ENCODE data around the gene DYNC1I1.

DYNC1I1 gene

DNA sequence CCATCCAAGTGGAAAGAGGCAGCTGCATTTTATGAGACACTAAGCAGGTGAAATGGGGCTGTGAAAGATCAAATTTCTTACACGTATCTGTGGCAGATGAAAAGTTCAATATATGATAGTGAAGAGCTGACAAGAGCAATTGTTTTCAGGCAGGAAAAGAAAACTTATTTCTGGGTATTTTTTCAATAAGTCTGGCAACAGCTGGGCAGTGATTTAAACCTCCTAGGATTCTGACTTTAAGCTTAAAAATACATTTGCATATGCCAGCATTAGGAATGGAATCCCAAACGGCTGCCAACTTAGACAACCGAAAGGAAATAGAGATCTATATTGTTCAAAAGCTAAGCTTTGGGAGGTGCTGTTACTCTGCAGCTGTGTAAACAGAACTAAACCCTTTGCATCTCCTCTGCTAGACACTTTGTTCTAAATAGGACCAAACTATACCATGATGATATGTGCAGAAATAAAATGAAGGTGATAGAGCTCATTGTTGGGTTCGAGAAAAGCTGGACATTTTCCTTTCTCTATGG lies 26.1 kb downstream of the DYNC1I1 start:
- Histone ChIP-seq H3K4me1 (ENCODE audit: control insufficient read depth, insufficient read depth, low read length) (no peaks in the 10 kb centered on the region), H3K4me3 (ENCODE audit: low read length) (no peak overlapping the region), H3K36me3 (ENCODE audit: control insufficient read depth, insufficient read depth, low read length) (no peaks in the 10 kb centered on the region), H3K9me3 (ENCODE audit: control insufficient read depth, low read length) (no peaks in the 10 kb centered on the region), H3K27me3 (ENCODE audit: control insufficient read depth, insufficient read depth, low read length) (no peaks in the 10 kb centered on the region), H3K9ac (ENCODE audit: low read length) (no peak overlapping the region)

DNA sequence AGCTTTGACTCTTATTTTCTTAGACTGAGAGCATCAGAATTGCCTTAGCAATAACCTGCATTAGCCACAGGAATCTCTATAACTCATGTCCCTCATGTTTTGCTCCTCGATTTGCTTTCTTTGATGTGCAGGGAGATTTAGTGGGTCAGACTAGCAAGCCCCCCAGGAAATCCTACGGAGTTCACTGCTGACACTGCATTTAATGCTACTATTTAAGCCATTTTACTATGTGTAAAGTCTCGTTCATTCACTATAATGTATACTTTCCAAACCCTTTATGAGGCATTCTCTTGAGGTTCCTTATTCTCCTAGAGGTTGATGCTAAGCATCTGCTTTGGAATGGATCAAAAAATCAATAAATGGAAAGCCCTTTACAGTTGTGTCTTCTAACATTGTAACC lies 28.4 kb downstream of the DYNC1I1 start:
- Histone ChIP-seq H3K9me3 (ENCODE audit: control insufficient read depth, low read length) (no peaks in the 10 kb centered on the region), H3K36me3 (ENCODE audit: control insufficient read depth, insufficient read depth, low read length) (no peaks in the 10 kb centered on the region), H3K9ac (ENCODE audit: low read length) (no peak overlapping the region)

DNA sequence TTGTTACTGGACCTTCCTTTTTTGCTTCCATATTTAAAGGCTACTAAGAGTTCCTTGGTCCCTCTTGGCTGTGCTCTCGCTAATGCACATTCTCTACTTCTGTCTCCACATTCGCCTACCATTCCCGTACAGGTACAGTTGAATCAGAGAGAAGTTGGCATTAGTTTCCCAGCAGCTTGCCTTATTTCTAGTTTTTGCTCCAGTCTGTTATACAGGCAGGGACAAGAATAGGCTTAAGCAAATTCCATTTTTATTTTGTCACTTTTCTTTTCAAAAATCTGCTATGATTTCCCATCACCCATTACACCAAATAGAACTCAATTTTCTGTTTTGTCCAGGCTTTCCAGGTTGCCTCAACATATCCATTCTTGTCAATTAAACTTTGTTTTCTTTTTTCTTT lies 29.9 kb downstream of the DYNC1I1 start:
- no peaks in the 10 kb centered on the region for H3K36me3 ChIP-seq (ENCODE audit: control insufficient read depth, insufficient read depth, low read length)
- no peaks in the 10 kb centered on the region for H3K9me3 ChIP-seq (ENCODE audit: control insufficient read depth, low read length)
- H3K4me3 ChIP-seq (ENCODE audit: low read length): no peak overlapping the region
- H3K27me3 ChIP-seq (ENCODE audit: control insufficient read depth, insufficient read depth, low read length): no peaks in the 10 kb centered on the region
- no peak overlapping the region for H3K9ac ChIP-seq (ENCODE audit: low read length)
- no peaks in the 10 kb centered on the region for H3K4me1 ChIP-seq (ENCODE audit: control insufficient read depth, insufficient read depth, low read length)

More for the DNA sequence above, 28.4 kb downstream of the DYNC1I1 start:
- Histone ChIP-seq H3K27me3 (ENCODE audit: control insufficient read depth, insufficient read depth, low read length) (no peaks in the 10 kb centered on the region), H3K4me3 (ENCODE audit: low read length) (no peak overlapping the region), H3K4me1 (ENCODE audit: control insufficient read depth, insufficient read depth, low read length) (no peaks in the 10 kb centered on the region)

DNA sequence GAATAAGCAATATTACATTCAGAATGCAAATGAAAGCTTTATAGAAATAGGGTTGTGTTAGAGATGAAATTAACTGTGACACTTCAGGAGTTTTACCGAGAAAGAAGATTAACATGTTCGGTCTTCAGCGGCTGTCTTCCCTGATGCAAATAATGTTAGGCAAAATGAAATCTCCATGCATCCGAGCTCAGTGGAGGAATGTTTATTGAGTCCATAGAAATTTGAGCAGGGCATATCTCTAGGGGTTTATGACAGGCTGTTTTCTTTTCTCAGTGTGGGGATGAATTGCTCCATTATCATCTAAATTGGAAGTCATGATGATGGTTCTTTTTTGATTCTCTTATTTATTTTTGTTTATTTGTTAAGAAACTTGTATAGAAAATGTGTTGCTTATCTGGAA lies 31.7 kb downstream of the DYNC1I1 start:
- no peak overlapping the region for H3K9ac ChIP-seq (ENCODE audit: low read length)
- H3K36me3 ChIP-seq (ENCODE audit: control insufficient read depth, insufficient read depth, low read length): no peaks in the 10 kb centered on the region
- no peaks in the 10 kb centered on the region for H3K27me3 ChIP-seq (ENCODE audit: control insufficient read depth, insufficient read depth, low read length)
- H3K4me3 ChIP-seq (ENCODE audit: low read length): no peak overlapping the region
- H3K4me1 ChIP-seq (ENCODE audit: control insufficient read depth, insufficient read depth, low read length): no peaks in the 10 kb centered on the region
- H3K9me3 ChIP-seq (ENCODE audit: control insufficient read depth, low read length): no peaks in the 10 kb centered on the region

DNA sequence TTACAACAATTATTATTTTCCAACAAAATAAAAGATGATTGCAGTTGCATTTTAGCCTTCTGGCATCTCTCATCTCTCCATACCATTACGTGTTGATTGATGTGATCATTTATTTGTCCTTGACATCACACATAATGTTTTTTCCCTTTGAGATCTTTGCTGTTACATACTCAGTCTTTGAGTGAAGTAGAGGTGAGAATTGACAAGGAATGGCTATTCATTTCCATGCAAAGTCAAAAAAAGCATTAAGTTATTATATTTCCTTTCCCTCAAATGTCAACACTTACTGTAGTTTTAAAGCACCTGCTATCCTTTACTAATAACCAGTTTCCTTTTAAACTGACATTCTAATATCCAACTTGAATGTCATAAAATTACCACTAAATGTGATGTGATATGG lies 33.6 kb downstream of the DYNC1I1 start:
- Histone ChIP-seq H3K4me3 (ENCODE audit: low read length) (no peak overlapping the region), H3K9ac (ENCODE audit: low read length) (no peak overlapping the region), H3K27me3 (ENCODE audit: control insufficient read depth, insufficient read depth, low read length) (no peaks in the 10 kb centered on the region), H3K4me1 (ENCODE audit: control insufficient read depth, insufficient read depth, low read length) (no peaks in the 10 kb centered on the region), H3K36me3 (ENCODE audit: control insufficient read depth, insufficient read depth, low read length) (no peaks in the 10 kb centered on the region), H3K9me3 (ENCODE audit: control insufficient read depth, low read length) (no peaks in the 10 kb centered on the region)

DNA sequence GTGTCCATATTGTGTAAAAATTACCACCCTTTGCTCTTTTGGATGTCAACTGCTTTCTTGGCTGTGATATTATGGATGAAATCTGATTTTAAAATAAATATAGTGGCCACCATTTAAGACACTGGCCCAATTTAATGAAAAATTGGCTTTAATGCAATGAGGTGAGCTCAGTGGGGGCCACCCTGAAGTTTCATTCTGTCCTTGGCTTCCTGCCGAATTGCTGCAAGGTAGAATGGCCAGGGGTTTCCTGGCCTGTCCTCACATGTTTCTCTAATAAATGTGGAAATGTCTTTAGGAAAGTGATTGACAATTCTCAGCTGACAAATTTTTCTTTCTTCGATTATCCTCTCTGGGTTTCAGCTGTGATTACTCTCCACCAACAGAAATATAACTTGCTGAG lies 36.0 kb downstream of the DYNC1I1 start:
- no peak overlapping the region for H3K9ac ChIP-seq (ENCODE audit: low read length)
- H3K4me1 ChIP-seq (ENCODE audit: control insufficient read depth, insufficient read depth, low read length): no peaks in the 10 kb centered on the region
- H3K27me3 ChIP-seq (ENCODE audit: control insufficient read depth, insufficient read depth, low read length): no peaks in the 10 kb centered on the region
- no peaks in the 10 kb centered on the region for H3K36me3 ChIP-seq (ENCODE audit: control insufficient read depth, insufficient read depth, low read length)
- H3K9me3 ChIP-seq (ENCODE audit: control insufficient read depth, low read length): no peaks in the 10 kb centered on the region
- H3K4me3 ChIP-seq (ENCODE audit: low read length): no peak overlapping the region

DNA sequence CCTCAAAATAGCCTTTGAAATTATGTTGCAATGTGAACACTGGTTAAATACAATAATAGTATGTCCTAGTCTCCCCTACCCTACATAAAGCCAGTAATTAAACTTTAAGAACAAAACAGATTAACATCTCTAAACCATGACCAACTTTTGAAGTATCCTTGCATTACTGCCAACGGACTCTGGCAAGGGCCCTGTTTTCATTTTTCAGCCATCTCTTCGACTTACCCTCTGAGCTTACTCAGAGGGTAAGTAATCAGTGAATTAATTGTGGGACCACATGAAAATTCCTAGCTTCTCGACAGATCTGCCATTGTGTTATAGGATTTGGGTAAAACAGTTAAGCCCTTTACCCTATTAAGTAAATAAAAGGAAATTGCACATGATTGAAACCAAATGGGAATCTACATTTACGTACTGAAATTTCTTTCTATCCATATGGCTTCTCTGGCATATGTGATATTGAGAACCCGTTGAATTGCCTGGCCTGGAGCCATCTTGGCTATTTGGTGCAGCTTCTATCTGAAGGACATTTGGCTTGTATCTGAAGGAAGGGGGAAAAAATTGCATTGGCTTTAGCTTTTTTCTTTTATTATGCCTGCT lies 39.6 kb downstream of the DYNC1I1 start:
- H3K9me3 ChIP-seq (ENCODE audit: control insufficient read depth, low read length): no peaks in the 10 kb centered on the region
- H3K4me1 ChIP-seq (ENCODE audit: control insufficient read depth, insufficient read depth, low read length): no peaks in the 10 kb centered on the region
- no peaks in the 10 kb centered on the region for H3K36me3 ChIP-seq (ENCODE audit: control insufficient read depth, insufficient read depth, low read length)
- no peaks in the 10 kb centered on the region for H3K27me3 ChIP-seq (ENCODE audit: control insufficient read depth, insufficient read depth, low read length)
- H3K4me3 ChIP-seq (ENCODE audit: low read length): no peak overlapping the region
- no peak overlapping the region for H3K9ac ChIP-seq (ENCODE audit: low read length)

DNA sequence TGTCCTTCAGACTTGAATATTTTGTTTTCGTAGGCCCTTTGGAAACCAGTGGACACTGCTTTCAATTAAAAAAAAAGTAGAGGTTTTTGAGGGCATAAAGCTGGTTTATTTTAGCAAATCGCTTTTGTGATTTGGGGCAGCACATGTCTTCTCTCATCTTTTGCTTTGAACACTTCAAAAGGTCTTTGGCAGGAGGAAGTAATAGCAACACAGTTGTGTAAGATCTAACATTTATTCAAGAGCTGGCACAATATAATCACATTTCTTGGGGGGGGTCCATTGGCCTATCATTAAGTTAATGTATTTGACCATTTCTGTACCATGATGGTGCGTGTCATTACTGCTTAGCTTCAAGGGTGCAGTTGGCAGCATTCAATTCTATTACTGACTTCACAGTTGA lies 42.4 kb downstream of the DYNC1I1 start:
- H3K36me3 ChIP-seq (ENCODE audit: control insufficient read depth, insufficient read depth, low read length): no peaks in the 10 kb centered on the region
- H3K9ac ChIP-seq (ENCODE audit: low read length): no peak overlapping the region
- no peaks in the 10 kb centered on the region for H3K27me3 ChIP-seq (ENCODE audit: control insufficient read depth, insufficient read depth, low read length)
- no peak overlapping the region for H3K4me3 ChIP-seq (ENCODE audit: low read length)
- H3K9me3 ChIP-seq (ENCODE audit: control insufficient read depth, low read length): no peaks in the 10 kb centered on the region
- no peaks in the 10 kb centered on the region for H3K4me1 ChIP-seq (ENCODE audit: control insufficient read depth, insufficient read depth, low read length)

DNA sequence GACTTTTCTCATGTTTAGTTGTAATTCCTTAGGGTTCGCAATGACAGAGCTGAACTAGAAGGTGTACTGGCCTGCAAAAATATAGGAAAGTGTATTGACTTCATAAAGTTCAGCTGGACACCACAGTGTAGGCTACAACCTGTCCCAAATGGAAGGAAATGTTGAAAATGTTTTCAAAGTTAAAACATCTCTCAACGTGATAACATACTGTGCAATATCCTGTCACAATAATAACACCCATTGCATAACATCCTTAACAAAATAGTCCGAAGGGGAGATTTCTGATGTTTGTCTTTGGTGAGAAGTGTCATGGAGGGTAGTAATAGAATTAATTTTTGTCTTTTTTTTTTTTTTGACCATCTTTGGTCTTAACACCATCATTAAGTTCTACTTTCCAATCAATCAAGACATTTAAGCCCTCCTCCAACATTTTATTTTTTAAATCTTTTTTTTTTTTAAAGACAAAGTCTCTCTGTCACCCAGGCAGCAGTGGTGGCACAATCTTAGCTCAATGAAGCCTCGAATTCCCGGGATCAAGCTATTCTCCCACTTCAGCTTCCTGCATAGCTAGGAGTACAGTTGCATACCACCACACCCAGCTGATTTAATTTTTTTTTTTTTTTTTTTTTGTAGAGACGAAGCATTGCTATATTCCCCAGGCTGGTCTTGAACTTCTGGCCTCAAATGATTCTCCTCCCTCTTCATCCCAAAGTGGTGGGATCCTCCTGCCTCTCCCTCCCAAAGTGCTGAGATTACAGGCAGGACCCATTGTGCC lies 45.7 kb downstream of the DYNC1I1 start:
- H3K36me3 ChIP-seq (ENCODE audit: control insufficient read depth, insufficient read depth, low read length): no peaks in the 10 kb centered on the region
- no peaks in the 10 kb centered on the region for H3K27me3 ChIP-seq (ENCODE audit: control insufficient read depth, insufficient read depth, low read length)
- no peaks in the 10 kb centered on the region for H3K9me3 ChIP-seq (ENCODE audit: control insufficient read depth, low read length)
- no peak overlapping the region for H3K4me3 ChIP-seq (ENCODE audit: low read length)
- no peaks in the 10 kb centered on the region for H3K4me1 ChIP-seq (ENCODE audit: control insufficient read depth, insufficient read depth, low read length)
- H3K9ac ChIP-seq (ENCODE audit: low read length): no peak overlapping the region

DNA sequence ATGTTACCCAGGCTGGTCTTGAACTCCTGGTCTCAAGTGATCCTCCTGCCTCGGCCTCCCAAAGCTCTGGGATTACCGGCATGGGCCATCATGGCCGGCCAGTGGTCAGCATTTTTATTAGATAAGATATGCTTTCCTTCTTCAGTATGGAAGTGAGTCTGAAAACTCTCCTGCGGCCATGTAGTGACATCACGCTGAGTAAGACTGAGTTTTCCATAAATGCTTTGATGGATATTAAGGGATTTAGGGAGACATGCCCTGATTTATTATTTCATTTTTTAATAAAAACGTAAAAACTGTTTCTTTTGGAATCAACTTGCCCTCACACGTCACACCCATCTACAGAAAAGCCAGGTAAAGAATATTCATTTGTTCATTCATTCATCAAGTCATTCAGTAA lies 48.4 kb downstream of the DYNC1I1 start:
- no peak overlapping the region for H3K9ac ChIP-seq (ENCODE audit: low read length)
- H3K4me1 ChIP-seq (ENCODE audit: control insufficient read depth, insufficient read depth, low read length): no peaks in the 10 kb centered on the region
- H3K27me3 ChIP-seq (ENCODE audit: control insufficient read depth, insufficient read depth, low read length): no peaks in the 10 kb centered on the region
- H3K36me3 ChIP-seq (ENCODE audit: control insufficient read depth, insufficient read depth, low read length): no peaks in the 10 kb centered on the region
- H3K9me3 ChIP-seq (ENCODE audit: control insufficient read depth, low read length): no peaks in the 10 kb centered on the region
- no peak overlapping the region for H3K4me3 ChIP-seq (ENCODE audit: low read length)

DNA sequence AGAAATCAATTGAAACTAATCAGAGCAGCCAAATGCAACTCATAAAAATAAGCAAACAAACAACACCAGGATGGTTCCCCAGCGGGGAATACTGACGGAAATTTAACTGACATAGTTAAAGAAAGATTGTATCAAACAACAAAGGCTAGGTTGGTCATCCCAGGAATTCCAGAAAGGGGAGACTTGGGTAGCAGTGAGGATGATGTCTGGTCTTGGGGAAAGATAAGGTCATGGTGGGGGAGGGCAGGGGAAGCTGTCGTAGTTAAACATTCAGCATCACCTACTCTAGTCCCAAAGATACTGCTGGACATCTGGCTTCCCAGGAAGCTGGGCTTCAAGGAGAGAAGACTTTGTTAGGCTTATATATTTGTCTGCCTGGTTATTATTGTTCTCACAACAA lies 50.4 kb downstream of the DYNC1I1 start:
- Histone ChIP-seq H3K9me3 (ENCODE audit: control insufficient read depth, low read length) (no peaks in the 10 kb centered on the region), H3K4me3 (ENCODE audit: low read length) (no peak overlapping the region), H3K36me3 (ENCODE audit: control insufficient read depth, insufficient read depth, low read length) (no peaks in the 10 kb centered on the region), H3K4me1 (ENCODE audit: control insufficient read depth, insufficient read depth, low read length) (no peaks in the 10 kb centered on the region), H3K27me3 (ENCODE audit: control insufficient read depth, insufficient read depth, low read length) (no peaks in the 10 kb centered on the region), H3K9ac (ENCODE audit: low read length) (no peak overlapping the region)

DNA sequence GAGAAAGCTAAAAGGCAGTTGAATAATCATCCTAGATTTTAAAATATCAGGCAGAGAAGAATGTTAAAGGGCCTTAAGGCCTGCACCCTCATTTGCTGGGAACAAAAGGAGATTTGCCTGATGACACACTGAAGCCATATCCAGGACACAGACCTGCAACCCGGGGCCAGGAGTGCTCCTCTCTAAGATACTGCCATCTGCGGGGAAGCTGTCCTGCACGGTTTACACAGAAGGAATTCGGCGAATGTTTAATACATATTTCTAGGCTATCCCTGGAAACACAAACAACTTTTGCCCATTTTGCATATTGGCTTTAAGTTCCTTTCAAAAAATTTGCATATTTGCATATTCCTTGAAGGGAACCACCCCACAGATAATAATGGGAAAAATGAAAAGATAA lies 52.3 kb downstream of the DYNC1I1 start:
- no peaks in the 10 kb centered on the region for H3K9me3 ChIP-seq (ENCODE audit: control insufficient read depth, low read length)
- H3K9ac ChIP-seq (ENCODE audit: low read length): no peak overlapping the region
- H3K36me3 ChIP-seq (ENCODE audit: control insufficient read depth, insufficient read depth, low read length): no peaks in the 10 kb centered on the region
- no peaks in the 10 kb centered on the region for H3K4me1 ChIP-seq (ENCODE audit: control insufficient read depth, insufficient read depth, low read length)
- H3K4me3 ChIP-seq (ENCODE audit: low read length): no peak overlapping the region
- no peaks in the 10 kb centered on the region for H3K27me3 ChIP-seq (ENCODE audit: control insufficient read depth, insufficient read depth, low read length)

Data from mucosa of stomach (tissue), 1 donor.